HepG2 (cell line): Measurements from ENCODE around the gene THRA. TPM values are rescaled to one million over a fixed set of nuclear protein-coding genes. Genes with fewer than 3 reads are reported as not detected.

Source experiments
- ATRX ChIP-seq: sonication (generic); formaldehyde crosslinking; IDR thresholded peaks from 2 replicates; pipeline ENCODE4 v1.4.0; 2020; ENCODE audit warnings: missing genetic modification reagents, borderline replicate concordance
- BORCS8-MEF2B ChIP-seq: sonication (generic); formaldehyde crosslinking; IDR thresholded peaks from 2 replicates; pipeline ENCODE4 v1.8.0; 2022; ENCODE audit warnings: mild to moderate bottlenecking, missing genetic modification reagents
- IRX3 ChIP-seq: sonication (generic); formaldehyde crosslinking; IDR thresholded peaks from 2 replicates; pipeline ENCODE4 v1.8.1; 2023; ENCODE audit warnings: mild to moderate bottlenecking, low read depth, missing genetic modification reagents, borderline replicate concordance
- MBD4 ChIP-seq: IDR thresholded peaks from 2 replicates; pipeline ENCODE4 v1.6.1; 2012; ENCODE audit warnings: low read length, inconsistent platforms, borderline replicate concordance
- SOX5 ChIP-seq: IDR thresholded peaks from 2 replicates; pipeline ENCODE4 v1.6.1; 2016; ENCODE audit warnings: borderline replicate concordance
- ZBTB7B ChIP-seq: sonication (generic); formaldehyde crosslinking; IDR thresholded peaks from 2 replicates; pipeline ENCODE4 v1.4.0; 2020; ENCODE audit warnings: missing genetic modification reagents
- ZBTB8A ChIP-seq: sonication (generic); formaldehyde crosslinking; IDR thresholded peaks from 2 replicates; pipeline ENCODE4 v1.4.0; 2020; ENCODE audit warnings: mild to moderate bottlenecking, low read depth, missing genetic modification reagents, borderline replicate concordance
- ZFP82 ChIP-seq: sonication (generic); formaldehyde crosslinking; IDR thresholded peaks from 2 replicates; pipeline ENCODE4 v1.5.1; 2020; ENCODE audit warnings: mild to moderate bottlenecking, missing genetic modification reagents, borderline replicate concordance
- ZNF333 ChIP-seq: sonication (generic); formaldehyde crosslinking; IDR thresholded peaks from 2 replicates; pipeline ENCODE4 v1.4.0; 2020; ENCODE audit warnings: mild to moderate bottlenecking, missing genetic modification reagents, borderline replicate concordance
- ZNF605 ChIP-seq: sonication (generic); formaldehyde crosslinking; IDR thresholded peaks from 2 replicates; pipeline ENCODE4 v1.8.0; 2022; ENCODE audit warnings: mild to moderate bottlenecking, missing genetic modification reagents
- ZNF678 ChIP-seq: sonication (generic); formaldehyde crosslinking; IDR thresholded peaks from 2 replicates; pipeline ENCODE4 v1.4.0; 2020; ENCODE audit warnings: mild to moderate bottlenecking, missing genetic modification reagents
- ZNF776 ChIP-seq: sonication (generic); formaldehyde crosslinking; IDR thresholded peaks from 2 replicates; pipeline ENCODE4 v1.4.0; 2020; ENCODE audit warnings: mild to moderate bottlenecking, missing genetic modification reagents
- ZNF792 ChIP-seq: IDR thresholded peaks from 2 replicates; pipeline ENCODE4 v1.6.1; 2016
- ZSCAN25 ChIP-seq: sonication (generic); formaldehyde crosslinking; IDR thresholded peaks from 2 replicates; pipeline ENCODE4 v1.8.0; 2022; ENCODE audit warnings: mild to moderate bottlenecking, missing genetic modification reagents
- ZZZ3 ChIP-seq: sonication (generic); formaldehyde crosslinking; IDR thresholded peaks from 2 replicates; pipeline ENCODE4 v1.4.0; 2020; ENCODE audit warnings: missing genetic modification reagents, mild to moderate bottlenecking, borderline replicate concordance
- polyA plus RNA-seq, 8 experiments: library from polyadenylated mRNA; depleted of rRNA in 3 of 8; stranded (reverse) in 7 of 8; unstranded in 1 of 8; fragments of >200 nt; fragmentation: Illumina TruSeq in 4 of 8; extraction: Trizol in 4 of 8; gene quantifications; 2 replicates each; pipeline versions ENCODE4 v1.2.1 to v1.2.3, GENCODE V29; 2011 to 2016; ENCODE audit warnings: low read depth in 4 of 8, missing spikeins in 1 of 8, mixed read lengths in 1 of 8; ENCODE audit not compliant: insufficient read depth in 1 of 8
- total RNA-seq, 5 experiments: library from RNA; depleted of rRNA; stranded (reverse); fragments of >200 nt; fragmentation: Illumina TruSeq; extraction: Trizol; gene quantifications; 2 replicates each; pipeline ENCODE4 v1.2.3, GENCODE V29; 2016; ENCODE audit warnings: low read depth in 1 of 5
- TF ChIP-seq, protein P1 (sequence below): sonication (generic); formaldehyde crosslinking; IDR thresholded peaks from 2 replicates; pipeline ENCODE4 v1.4.0; 2020; ENCODE audit warnings: missing genetic modification reagents, mild to moderate bottlenecking, borderline replicate concordance
- TF ChIP-seq, protein P2 (sequence below), 2 experiments: sonication (generic) in 1 of 2; formaldehyde crosslinking in 1 of 2; IDR thresholded peaks; 2 replicates each; pipeline versions ENCODE4 v1.4.0 to v1.6.1; 2016 to 2020; ENCODE audit warnings: borderline replicate concordance in 1 of 2, low read depth in 1 of 2, mild to moderate bottlenecking in 1 of 2, missing genetic modification reagents in 1 of 2

THRA gene
- total and polyA plus RNA-seq, 2 of the 13 experiments (the other 11 are each of a cell fraction or from before 2014, with no cell fraction given), result 8.0 to 9.9 TPM

- TF ChIP-seq BORCS8-MEF2B (CRISPR knock-in tag), result no peak; the same call in 1 of the 2 replicates
- no peak for TF ChIP-seq ZNF678
- TF ChIP-seq ATRX (CRISPR knock-in tag), result no peak
- TF ChIP-seq ZNF776 (CRISPR knock-in tag), result no peak
- TF ChIP-seq ZSCAN25 (CRISPR knock-in tag), result no peak
- TF ChIP-seq ZBTB7B (CRISPR knock-in tag), result no peak
- TF ChIP-seq IRX3 (CRISPR knock-in tag), result 0 out of 2 replicates have a peak, but pooled peaks have one; percentile 61
- TF ChIP-seq, protein P1, sequence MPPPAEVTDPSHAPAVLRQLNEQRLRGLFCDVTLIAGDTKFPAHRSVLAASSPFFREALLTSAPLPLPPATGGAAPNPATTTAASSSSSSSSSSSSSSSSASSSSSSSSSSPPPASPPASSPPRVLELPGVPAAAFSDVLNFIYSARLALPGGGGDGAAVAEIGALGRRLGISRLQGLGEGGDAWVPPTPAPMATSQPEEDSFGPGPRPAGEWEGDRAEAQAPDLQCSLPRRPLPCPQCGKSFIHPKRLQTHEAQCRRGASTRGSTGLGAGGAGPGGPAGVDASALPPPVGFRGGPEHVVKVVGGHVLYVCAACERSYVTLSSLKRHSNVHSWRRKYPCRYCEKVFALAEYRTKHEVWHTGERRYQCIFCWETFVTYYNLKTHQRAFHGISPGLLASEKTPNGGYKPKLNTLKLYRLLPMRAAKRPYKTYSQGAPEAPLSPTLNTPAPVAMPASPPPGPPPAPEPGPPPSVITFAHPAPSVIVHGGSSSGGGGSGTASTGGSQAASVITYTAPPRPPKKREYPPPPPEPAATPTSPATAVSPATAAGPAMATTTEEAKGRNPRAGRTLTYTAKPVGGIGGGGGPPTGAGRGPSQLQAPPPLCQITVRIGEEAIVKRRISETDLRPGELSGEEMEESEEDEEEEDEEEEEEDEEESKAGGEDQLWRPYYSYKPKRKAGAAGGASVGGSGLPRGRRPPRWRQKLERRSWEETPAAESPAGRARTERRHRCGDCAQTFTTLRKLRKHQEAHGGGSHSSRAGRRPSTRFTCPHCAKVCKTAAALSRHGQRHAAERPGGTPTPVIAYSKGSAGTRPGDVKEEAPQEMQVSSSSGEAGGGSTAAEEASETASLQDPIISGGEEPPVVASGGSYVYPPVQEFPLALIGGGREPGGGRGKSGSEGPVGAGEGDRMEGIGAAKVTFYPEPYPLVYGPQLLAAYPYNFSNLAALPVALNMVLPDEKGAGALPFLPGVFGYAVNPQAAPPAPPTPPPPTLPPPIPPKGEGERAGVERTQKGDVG (CRISPR knock-in tag), result no peak
- peak; percentile 90 for TF ChIP-seq ZNF605 (CRISPR knock-in tag)
- TF ChIP-seq, protein P2, sequence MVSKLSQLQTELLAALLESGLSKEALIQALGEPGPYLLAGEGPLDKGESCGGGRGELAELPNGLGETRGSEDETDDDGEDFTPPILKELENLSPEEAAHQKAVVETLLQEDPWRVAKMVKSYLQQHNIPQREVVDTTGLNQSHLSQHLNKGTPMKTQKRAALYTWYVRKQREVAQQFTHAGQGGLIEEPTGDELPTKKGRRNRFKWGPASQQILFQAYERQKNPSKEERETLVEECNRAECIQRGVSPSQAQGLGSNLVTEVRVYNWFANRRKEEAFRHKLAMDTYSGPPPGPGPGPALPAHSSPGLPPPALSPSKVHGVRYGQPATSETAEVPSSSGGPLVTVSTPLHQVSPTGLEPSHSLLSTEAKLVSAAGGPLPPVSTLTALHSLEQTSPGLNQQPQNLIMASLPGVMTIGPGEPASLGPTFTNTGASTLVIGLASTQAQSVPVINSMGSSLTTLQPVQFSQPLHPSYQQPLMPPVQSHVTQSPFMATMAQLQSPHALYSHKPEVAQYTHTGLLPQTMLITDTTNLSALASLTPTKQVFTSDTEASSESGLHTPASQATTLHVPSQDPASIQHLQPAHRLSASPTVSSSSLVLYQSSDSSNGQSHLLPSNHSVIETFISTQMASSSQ (IDR thresholded peaks at IDR 0.05; ENCODE audit: low read depth), result 0 out of 2 replicates have a peak, but pooled peaks have one; percentile 25
- TF ChIP-seq, protein P2 (CRISPR knock-in tag; IDR thresholded peaks at IDR 0.05; ENCODE audit: borderline replicate concordance), result no peak
- no peak; the same call in 1 of the 2 replicates for TF ChIP-seq SOX5 (CRISPR knock-in tag)
- TF ChIP-seq ZZZ3 (CRISPR knock-in tag), result no peak
- 0 out of 2 replicates have a peak, but pooled peaks have one; percentile 48 for TF ChIP-seq ZNF792
- TF ChIP-seq ZNF333 (CRISPR knock-in tag), result no peak
- TF ChIP-seq ZFP82 (CRISPR knock-in tag), result no peak
- no peak for TF ChIP-seq MBD4
- no peak for TF ChIP-seq ZBTB8A (CRISPR knock-in tag)
Observed at GRCh38 chr17:40122999-40123810, 60.4 kb downstream of the THRA start (continued).
